Hepatocyte (in vitro differentiated cells): ENCODE data around the gene SNRNP200.

Source experiments
- CTCF ChIP-seq: fragments of 200-600 bp; sonication (generic); IDR thresholded peaks from 2 replicates; pipeline ENCODE4 v1.5.1; 2016; ENCODE audit warnings: antibody characterized with exemption, mild to moderate bottlenecking; ENCODE audit not compliant: poor library complexity
- EZH2 ChIP-seq: fragments of 200-600 bp; sonication (generic); IDR thresholded peaks from 2 replicates; pipeline ENCODE4 v1.6.1; 2016; ENCODE audit warnings: antibody characterized with exemption, mild to moderate bottlenecking, borderline replicate concordance
- EZH2phosphoT487 ChIP-seq: fragments of 200-600 bp; sonication (generic); IDR thresholded peaks from one replicate; pipeline ENCODE4 v1.6.1; 2018; ENCODE audit warnings: antibody characterized with exemption, mild to moderate bottlenecking, low read depth, moderate library complexity; ENCODE audit not compliant: unreplicated experiment, severe bottlenecking

- TF ChIP-seq EZH2 (no peak), EZH2phosphoT487 (no peak), CTCF (no peak)
Observed at GRCh38 chr2:96261328-96262003, 43.9 kb downstream of the SNRNP200 start.
